ENCODE measurements around the gene OXCT2.
"Not testable (repeated sequence)": the region's sequence is repeated elsewhere in the genome, so short reads cannot be mapped to it uniquely, and the experiment has no call there.

OXCT2 gene

DNA sequence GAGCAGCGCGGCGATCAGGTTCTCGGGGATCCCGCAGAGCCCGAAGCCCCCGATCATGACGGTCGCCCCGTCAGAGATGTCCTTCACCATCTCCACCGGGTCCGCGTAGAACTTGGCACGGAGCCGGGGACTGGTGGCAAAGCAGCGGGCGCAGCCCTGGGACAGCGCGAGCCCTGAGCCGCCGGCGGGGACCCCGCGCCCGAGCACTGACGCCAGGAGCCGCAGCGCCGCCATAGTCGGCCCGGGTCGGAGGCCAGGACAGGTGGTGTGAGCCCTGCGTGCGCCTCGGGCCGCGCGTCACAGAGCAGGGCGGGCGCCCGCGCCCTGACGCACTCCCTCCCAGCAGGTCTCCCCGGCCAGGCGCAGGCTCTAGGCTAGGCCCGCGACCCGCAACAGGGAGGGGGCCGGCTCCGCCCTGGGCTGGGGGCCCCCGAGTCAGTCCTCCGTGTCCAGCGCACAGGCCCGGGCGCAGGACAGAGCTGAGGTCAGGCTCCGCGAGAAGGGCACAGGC lies at the start of gene OXCT2:
Gene OXCT2 (minus strand): TSS at position 327 of the 511 bp plus-strand sequence. CDS start 93 bp downstream, at position 234.
- H3F3A ChIP-seq (ENCODE audit: insufficient read depth, low read length); H4K20me1 ChIP-seq (ENCODE audit: insufficient read depth, low read length); H3K9me2 ChIP-seq (replicated peaks; ENCODE audit: insufficient read depth, low read length); H3K27ac ChIP-seq (ENCODE audit: low read length); H3K9ac ChIP-seq (ENCODE audit: low read length); H2AFZ ChIP-seq (ENCODE audit: low read length); H3K4me2 ChIP-seq (ENCODE audit: low read depth, low read length); H3K27me3 ChIP-seq (replicated peaks; ENCODE audit: insufficient read depth, low read length); H3K79me2 ChIP-seq (ENCODE audit: low read length); H3K9me3 ChIP-seq (replicated peaks; ENCODE audit: insufficient read depth, low read length); DNase-seq; H3K36me3 ChIP-seq (replicated peaks; ENCODE audit: insufficient read depth, low read length); H3K4me3 ChIP-seq (ENCODE audit: low read length); H3K4me1 ChIP-seq (ENCODE audit: low read length): not testable (repeated sequence)

DNA sequence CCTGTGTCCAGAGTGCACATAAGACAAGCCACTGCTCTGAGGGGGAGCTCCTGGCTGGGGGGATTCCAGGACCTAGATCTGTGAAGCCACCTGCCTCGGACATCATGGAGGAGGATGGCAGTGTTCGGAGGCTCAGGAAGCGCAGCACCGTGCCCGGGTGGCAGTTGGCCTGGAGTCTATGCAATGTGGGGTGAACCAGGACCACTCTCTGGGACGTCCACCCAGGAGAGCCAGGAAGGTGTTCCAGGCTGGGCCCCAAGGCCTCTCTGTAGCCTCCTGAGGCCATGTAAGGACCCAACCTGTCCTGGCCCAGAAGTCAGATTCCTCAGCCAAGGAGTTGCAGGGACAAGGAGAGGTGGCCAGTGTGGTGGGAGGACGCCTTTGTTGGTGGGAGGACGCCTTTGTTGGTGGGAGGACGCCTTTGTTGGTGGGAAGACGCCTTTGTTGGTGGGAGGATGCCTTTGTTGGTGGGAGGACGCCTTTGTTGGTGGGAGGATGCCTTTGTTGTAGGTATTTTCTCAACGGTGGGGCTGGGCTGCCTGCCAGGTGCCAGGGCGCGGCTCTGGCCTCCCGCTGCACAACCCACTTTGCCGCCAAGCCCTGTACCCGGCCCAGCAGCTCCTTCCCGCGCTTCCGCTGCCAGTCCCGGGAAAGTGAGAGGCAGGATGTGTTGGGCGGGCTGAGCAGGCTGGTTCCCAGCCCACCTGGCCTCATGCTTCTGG lies 48.1 kb upstream of the OXCT2 start:
- Histone ChIP-seq H3K36me3 (replicated peaks; ENCODE audit: insufficient read depth, low read length) (no peaks in the 10 kb centered on the region), H3K9me2 (replicated peaks; ENCODE audit: insufficient read depth, low read length) (no peaks in the 10 kb centered on the region), H4K20me1 (ENCODE audit: insufficient read depth, low read length) (no peaks in the 10 kb centered on the region), H3K27ac (ENCODE audit: low read length) (no peak overlapping the region), H3K27me3 (replicated peaks; ENCODE audit: insufficient read depth, low read length) (no peaks in the 10 kb centered on the region), H3K4me3 (ENCODE audit: low read length) (no peak overlapping the region), H3K4me2 (ENCODE audit: low read depth, low read length) (no peak overlapping the region), H3K79me2 (ENCODE audit: low read length) (no peaks in the 10 kb centered on the region), H3K4me1 (ENCODE audit: low read length) (peaks cover 17% of the 10 kb centered on the region), H3K9me3 (replicated peaks; ENCODE audit: insufficient read depth, low read length) (no peaks in the 10 kb centered on the region), H3F3A (ENCODE audit: insufficient read depth, low read length) (peaks cover 5% of the 10 kb centered on the region; the same call in 1 of the 2 replicates), H3K9ac (ENCODE audit: low read length) (no peak overlapping the region), H2AFZ (ENCODE audit: low read length) (no peak overlapping the region)
- TF ChIP-seq, protein P1, sequence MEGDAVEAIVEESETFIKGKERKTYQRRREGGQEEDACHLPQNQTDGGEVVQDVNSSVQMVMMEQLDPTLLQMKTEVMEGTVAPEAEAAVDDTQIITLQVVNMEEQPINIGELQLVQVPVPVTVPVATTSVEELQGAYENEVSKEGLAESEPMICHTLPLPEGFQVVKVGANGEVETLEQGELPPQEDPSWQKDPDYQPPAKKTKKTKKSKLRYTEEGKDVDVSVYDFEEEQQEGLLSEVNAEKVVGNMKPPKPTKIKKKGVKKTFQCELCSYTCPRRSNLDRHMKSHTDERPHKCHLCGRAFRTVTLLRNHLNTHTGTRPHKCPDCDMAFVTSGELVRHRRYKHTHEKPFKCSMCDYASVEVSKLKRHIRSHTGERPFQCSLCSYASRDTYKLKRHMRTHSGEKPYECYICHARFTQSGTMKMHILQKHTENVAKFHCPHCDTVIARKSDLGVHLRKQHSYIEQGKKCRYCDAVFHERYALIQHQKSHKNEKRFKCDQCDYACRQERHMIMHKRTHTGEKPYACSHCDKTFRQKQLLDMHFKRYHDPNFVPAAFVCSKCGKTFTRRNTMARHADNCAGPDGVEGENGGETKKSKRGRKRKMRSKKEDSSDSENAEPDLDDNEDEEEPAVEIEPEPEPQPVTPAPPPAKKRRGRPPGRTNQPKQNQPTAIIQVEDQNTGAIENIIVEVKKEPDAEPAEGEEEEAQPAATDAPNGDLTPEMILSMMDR (IDR thresholded peaks at IDR 0.05; ENCODE audit: low read length): no peak
- TF ChIP-seq EZH2phosphoT487 (IDR thresholded peaks at IDR 0.05; ENCODE audit: low read length): no peak
- no peak for TF ChIP-seq EZH2 (optimal IDR thresholded peaks at IDR 0.05; ENCODE audit: low read depth, low read length)
- no peak for DNase-seq

DNA sequence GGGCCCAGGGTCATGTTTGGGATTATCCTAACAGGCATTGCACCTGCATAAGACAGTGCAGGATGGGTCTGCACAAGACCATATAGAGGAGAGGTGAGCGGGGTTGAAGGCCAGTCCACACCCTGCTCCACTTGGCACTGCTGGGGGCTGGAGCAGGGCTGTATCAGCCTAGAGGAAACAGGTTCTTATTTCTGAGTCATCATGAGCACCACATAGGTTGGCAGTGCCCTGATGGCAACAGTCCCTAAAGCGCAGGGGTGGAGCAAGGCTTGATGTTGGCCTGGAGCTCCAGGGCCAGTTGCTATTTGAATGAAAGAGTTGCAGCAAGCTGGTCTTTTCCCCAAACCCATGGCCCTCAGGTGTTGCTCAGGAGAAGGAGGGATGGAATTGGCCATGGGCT lies 47.3 kb upstream of the OXCT2 start:
- H3K9ac ChIP-seq (ENCODE audit: low read length): no peak overlapping the region
- H3K4me1 ChIP-seq (ENCODE audit: low read length): peaks cover 15% of the 10 kb centered on the region
- H3K27me3 ChIP-seq (replicated peaks; ENCODE audit: insufficient read depth, low read length): no peaks in the 10 kb centered on the region
- peaks cover 5% of the 10 kb centered on the region; the same call in 1 of the 2 replicates for H3F3A ChIP-seq (ENCODE audit: insufficient read depth, low read length)
- H3K4me2 ChIP-seq (ENCODE audit: low read depth, low read length): no peak overlapping the region
- H3K27ac ChIP-seq (ENCODE audit: low read length): no peak overlapping the region
- no peaks in the 10 kb centered on the region for H3K36me3 ChIP-seq (replicated peaks; ENCODE audit: insufficient read depth, low read length)
- no peak for DNase-seq
- H3K79me2 ChIP-seq (ENCODE audit: low read length): no peaks in the 10 kb centered on the region
- H3K4me3 ChIP-seq (ENCODE audit: low read length): no peak overlapping the region
- H4K20me1 ChIP-seq (ENCODE audit: insufficient read depth, low read length): no peaks in the 10 kb centered on the region
- no peaks in the 10 kb centered on the region for H3K9me3 ChIP-seq (replicated peaks; ENCODE audit: insufficient read depth, low read length)
- H2AFZ ChIP-seq (ENCODE audit: low read length): no peak overlapping the region
- no peaks in the 10 kb centered on the region for H3K9me2 ChIP-seq (replicated peaks; ENCODE audit: insufficient read depth, low read length)
- TF ChIP-seq, protein P1 (IDR thresholded peaks at IDR 0.05; ENCODE audit: low read length): no peak
- TF ChIP-seq EZH2phosphoT487 (IDR thresholded peaks at IDR 0.05; ENCODE audit: low read length) (no peak), EZH2 (optimal IDR thresholded peaks at IDR 0.05; ENCODE audit: low read depth, low read length) (no peak)
